Retinal pigment epithelial cell (primary cell): ENCODE measurements around the gene CTSW.
"Not testable (repeated sequence)": the region's sequence is repeated elsewhere in the genome, so short reads cannot be mapped to it uniquely, and the experiment has no call there.

Experiments used
- DNase-seq: peaks from one replicate; pipeline ENCODE4 v3.0.0-alpha.2; 2010; ENCODE audit warnings: low read depth
- H3K4me3 ChIP-seq: 2 replicates; pipeline ENCODE4 v1.5.1; 2011; ENCODE audit warnings: mild to moderate bottlenecking, low read length, control low read depth, moderate library complexity
- CTCF ChIP-seq: conservative IDR thresholded peaks from 2 replicates; pipeline ENCODE4 v1.5.1; 2011; ENCODE audit warnings: low read depth, low read length, control low read depth, inconsistent platforms

The CTSW gene

GRCh38 chr11:65847746-65848145 is 31.9 kb upstream of the CTSW start:
- TF ChIP-seq CTCF: no peak
- H3K4me3 ChIP-seq: no peak overlapping the region
- no peak for DNase-seq

- not testable (repeated sequence) for H3K4me3 ChIP-seq, DNase-seq
These were observed 30.9 kb upstream of the CTSW start for GRCh38 chr11:65848693-65849092.

GRCh38 chr11:65849366-65849765 is 30.3 kb upstream of the CTSW start:
- no peak for DNase-seq
- H3K4me3 ChIP-seq: no peak overlapping the region
- TF ChIP-seq CTCF: no peak

- TF ChIP-seq CTCF: no peak
These were observed 29.8 kb upstream of the CTSW start for GRCh38 chr11:65849771-65850216.

GRCh38 chr11:65850217-65851082 is 29.2 kb upstream of the CTSW start:
- H3K4me3 ChIP-seq: no peak overlapping the region
- DNase-seq: no peak
- TF ChIP-seq CTCF: no peak

More at GRCh38 chr11:65849771-65850216, 29.8 kb upstream of the CTSW start:
- H3K4me3 ChIP-seq: no peak overlapping the region
- no peak for DNase-seq

GRCh38 chr11:65851083-65851579 is 28.5 kb upstream of the CTSW start:
- TF ChIP-seq CTCF: peak; percentile 62
- DNase-seq: no peak
- no peak overlapping the region for H3K4me3 ChIP-seq

GRCh38 chr11:65851811-65852507 is 27.7 kb upstream of the CTSW start:
- no peak overlapping the region for H3K4me3 ChIP-seq
- no peak for DNase-seq
- no peak for TF ChIP-seq CTCF
